Neuron (in vitro differentiated cells): ENCODE results near the gene TMEM81.

Experiments used
- H2AFZ ChIP-seq: one replicate; pipeline ENCODE4 v1.6.1; 2013; ENCODE audit warnings: low read depth, mild to moderate bottlenecking, inconsistent platforms, low read length, moderate library complexity
- H3K27me3 ChIP-seq: one replicate; pipeline ENCODE4 v1.6.1; 2013; ENCODE audit warnings: low read length; ENCODE audit not compliant: insufficient read depth
- H3K36me3 ChIP-seq: one replicate; pipeline ENCODE4 v1.6.1; 2013; ENCODE audit warnings: low read length; ENCODE audit not compliant: insufficient read depth
- H3K4me1 ChIP-seq: one replicate; pipeline ENCODE4 v1.6.1; 2013; ENCODE audit warnings: low read length; ENCODE audit not compliant: insufficient read depth
- H3K4me3 ChIP-seq: 2 replicates; pipeline ENCODE4 v1.5.1; 2013; ENCODE audit warnings: mild to moderate bottlenecking, low read length, moderate library complexity
- H3K9me3 ChIP-seq: one replicate; pipeline ENCODE4 v1.6.1; 2013; ENCODE audit warnings: low read length

TMEM81 gene

GRCh38 chr1:205048382-205048781 is 35.9 kb downstream of the TMEM81 start:
- H3K4me3 ChIP-seq: no peak overlapping the region
- no peak overlapping the region for H2AFZ ChIP-seq
- H3K9me3 ChIP-seq: no peaks in the 10 kb centered on the region
- H3K4me1 ChIP-seq: peaks cover 2% of the 10 kb centered on the region
- H3K27me3 ChIP-seq: peaks cover 60% of the 10 kb centered on the region
- no peaks in the 10 kb centered on the region for H3K36me3 ChIP-seq

- H3K4me3 ChIP-seq: no peak overlapping the region
- peaks cover 6% of the 10 kb centered on the region for H3K4me1 ChIP-seq
- H3K27me3 ChIP-seq: peaks cover 59% of the 10 kb centered on the region
- H2AFZ ChIP-seq: no peak overlapping the region
- no peaks in the 10 kb centered on the region for H3K9me3 ChIP-seq
- no peaks in the 10 kb centered on the region for H3K36me3 ChIP-seq
Observed at GRCh38 chr1:205047764-205048231, 36.5 kb downstream of the TMEM81 start.

GRCh38 chr1:205046870-205047269 is 37.4 kb downstream of the TMEM81 start:
- Histone ChIP-seq H3K27me3 (peaks cover 69% of the 10 kb centered on the region), H3K9me3 (no peaks in the 10 kb centered on the region), H3K36me3 (no peaks in the 10 kb centered on the region), H2AFZ (no peak overlapping the region), H3K4me3 (no peak overlapping the region), H3K4me1 (peaks cover 6% of the 10 kb centered on the region)

GRCh38 chr1:205045146-205045545 is 39.1 kb downstream of the TMEM81 start:
- Histone ChIP-seq H3K36me3 (no peaks in the 10 kb centered on the region), H3K9me3 (no peaks in the 10 kb centered on the region), H3K27me3 (peaks cover 80% of the 10 kb centered on the region), H3K4me3 (peak overlapping the region; percentile 2), H2AFZ (no peak overlapping the region), H3K4me1 (peaks cover 6% of the 10 kb centered on the region)

- H3K4me3 ChIP-seq: peak overlapping the region; percentile 2
- no peak overlapping the region for H2AFZ ChIP-seq
- H3K9me3 ChIP-seq: no peaks in the 10 kb centered on the region
- H3K4me1 ChIP-seq: peaks cover 6% of the 10 kb centered on the region
- no peaks in the 10 kb centered on the region for H3K36me3 ChIP-seq
- peaks cover 80% of the 10 kb centered on the region for H3K27me3 ChIP-seq
Observed at GRCh38 chr1:205044741-205045140, 39.5 kb downstream of the TMEM81 start.

DNA sequence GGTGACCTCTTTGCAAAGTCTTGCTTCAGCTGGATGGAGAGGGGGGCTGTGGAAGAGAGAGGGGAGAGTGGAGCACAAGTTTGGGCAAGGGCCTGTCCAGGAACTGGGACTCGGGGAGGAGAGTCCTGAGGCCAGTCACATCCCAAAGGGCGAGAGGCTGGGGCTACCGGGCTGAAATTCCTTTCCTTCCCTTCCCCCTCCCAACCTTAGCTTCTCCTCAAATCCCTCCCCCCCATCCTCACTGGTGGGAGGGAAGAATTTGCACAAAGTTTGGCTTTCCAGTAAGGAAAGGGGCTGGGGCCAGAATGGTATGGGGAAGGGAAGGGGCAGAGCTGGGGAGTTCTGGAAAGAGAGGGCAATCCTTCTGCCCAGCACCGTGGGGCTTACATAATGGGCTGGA is 40.4 kb downstream of the TMEM81 start:
- H2AFZ ChIP-seq: no peak overlapping the region
- H3K4me3 ChIP-seq: peak overlapping the region; percentile 41
- H3K9me3 ChIP-seq: no peaks in the 10 kb centered on the region
- H3K27me3 ChIP-seq: peaks cover 77% of the 10 kb centered on the region
- H3K4me1 ChIP-seq: peaks cover 6% of the 10 kb centered on the region
- H3K36me3 ChIP-seq: no peaks in the 10 kb centered on the region

- peaks cover 6% of the 10 kb centered on the region for H3K4me1 ChIP-seq
- peaks cover 73% of the 10 kb centered on the region for H3K27me3 ChIP-seq
- H3K9me3 ChIP-seq: no peaks in the 10 kb centered on the region
- peak within 1 kb of the TSS; percentile 51 for H2AFZ ChIP-seq
- no peaks in the 10 kb centered on the region for H3K36me3 ChIP-seq
- peak within 1 kb of the TSS; percentile 41 for H3K4me3 ChIP-seq
Observed at GRCh38 chr1:205042911-205043806, 41.1 kb downstream of the TMEM81 start, which contains the start of gene CNTN2. Gene CNTN2 (plus strand): TSS chr1:205043212. CDS start chr1:205053186, 9,974 bp downstream.

GRCh38 chr1:205041998-205042910 is 42.0 kb downstream of the TMEM81 start:
- H3K36me3 ChIP-seq: no peaks in the 10 kb centered on the region
- H3K4me3 ChIP-seq: no peak overlapping the region
- H3K27me3 ChIP-seq: peaks cover 68% of the 10 kb centered on the region
- peaks cover 6% of the 10 kb centered on the region for H3K4me1 ChIP-seq
- H3K9me3 ChIP-seq: no peaks in the 10 kb centered on the region
- no peak overlapping the region for H2AFZ ChIP-seq

- peaks cover 6% of the 10 kb centered on the region for H3K4me1 ChIP-seq
- no peak overlapping the region for H3K4me3 ChIP-seq
- H3K9me3 ChIP-seq: no peaks in the 10 kb centered on the region
- no peak overlapping the region for H2AFZ ChIP-seq
- peaks cover 64% of the 10 kb centered on the region for H3K27me3 ChIP-seq
- H3K36me3 ChIP-seq: no peaks in the 10 kb centered on the region
Observed at GRCh38 chr1:205041001-205041715, 43.1 kb downstream of the TMEM81 start.

- Histone ChIP-seq H3K9me3 (no peaks in the 10 kb centered on the region), H3K4me1 (peaks cover 3% of the 10 kb centered on the region), H3K36me3 (no peaks in the 10 kb centered on the region), H2AFZ (no peak overlapping the region), H3K27me3 (peaks cover 35% of the 10 kb centered on the region), H3K4me3 (no peak overlapping the region)
Observed at GRCh38 chr1:205038132-205038786, 46.0 kb downstream of the TMEM81 start.

GRCh38 chr1:205037539-205037938 is 46.7 kb downstream of the TMEM81 start:
- no peak overlapping the region for H2AFZ ChIP-seq
- H3K4me3 ChIP-seq: no peak overlapping the region
- H3K27me3 ChIP-seq: peaks cover 31% of the 10 kb centered on the region
- H3K36me3 ChIP-seq: no peaks in the 10 kb centered on the region
- H3K9me3 ChIP-seq: no peaks in the 10 kb centered on the region
- H3K4me1 ChIP-seq: no peaks in the 10 kb centered on the region
